WI38 (cell line): ENCODE results near the gene DOCK11.
"Not testable (repeated sequence)": the region's sequence is repeated elsewhere in the genome, so short reads cannot be mapped to it uniquely, and the experiment has no call there.

Experiments used
- H3K4me3 ChIP-seq: 2 replicates; pipeline ENCODE4 v1.5.1; 2011; ENCODE audit warnings: low read depth, mild to moderate bottlenecking, control low read depth, low read length
- TF ChIP-seq, protein P1 (sequence below): IDR thresholded peaks from 2 replicates; pipeline ENCODE4 v1.5.1; 2012; ENCODE audit warnings: low read depth, mild to moderate bottlenecking, control low read depth, low read length

DOCK11 gene

DNA sequence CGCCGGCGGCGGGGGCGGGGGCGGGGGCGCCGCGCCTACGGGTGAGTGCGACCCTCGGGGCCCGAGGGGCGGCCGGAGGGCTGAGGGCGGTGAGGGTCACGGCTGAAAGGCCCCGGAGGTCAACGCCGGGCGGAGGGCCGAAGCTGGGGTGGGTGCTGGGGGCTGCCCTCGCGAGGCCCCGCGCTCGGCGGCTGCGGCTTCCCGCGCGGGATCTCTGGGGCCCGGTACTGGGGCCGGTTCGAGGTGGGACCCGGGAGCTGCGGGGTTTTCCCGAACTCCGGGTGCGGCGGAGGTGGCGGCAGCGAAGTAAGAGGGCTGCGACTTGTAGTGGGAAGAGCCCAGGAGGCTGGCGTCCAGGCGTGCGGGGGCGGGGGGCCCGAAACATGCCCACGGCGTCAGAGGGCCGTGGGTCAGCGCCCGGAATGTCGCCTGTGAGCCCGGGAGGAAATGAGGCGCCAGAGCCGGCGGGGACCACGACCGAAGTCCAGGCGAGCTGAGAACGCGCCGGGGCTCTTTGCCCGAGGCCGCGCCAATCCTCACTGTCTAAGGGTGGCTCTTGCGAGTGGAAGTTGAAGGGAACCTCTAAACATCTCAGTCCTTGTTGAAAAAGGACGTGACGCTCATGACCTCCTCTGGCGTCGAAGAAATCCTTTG, 232.2 kb downstream of the DOCK11 start:
- TF ChIP-seq, protein P1, sequence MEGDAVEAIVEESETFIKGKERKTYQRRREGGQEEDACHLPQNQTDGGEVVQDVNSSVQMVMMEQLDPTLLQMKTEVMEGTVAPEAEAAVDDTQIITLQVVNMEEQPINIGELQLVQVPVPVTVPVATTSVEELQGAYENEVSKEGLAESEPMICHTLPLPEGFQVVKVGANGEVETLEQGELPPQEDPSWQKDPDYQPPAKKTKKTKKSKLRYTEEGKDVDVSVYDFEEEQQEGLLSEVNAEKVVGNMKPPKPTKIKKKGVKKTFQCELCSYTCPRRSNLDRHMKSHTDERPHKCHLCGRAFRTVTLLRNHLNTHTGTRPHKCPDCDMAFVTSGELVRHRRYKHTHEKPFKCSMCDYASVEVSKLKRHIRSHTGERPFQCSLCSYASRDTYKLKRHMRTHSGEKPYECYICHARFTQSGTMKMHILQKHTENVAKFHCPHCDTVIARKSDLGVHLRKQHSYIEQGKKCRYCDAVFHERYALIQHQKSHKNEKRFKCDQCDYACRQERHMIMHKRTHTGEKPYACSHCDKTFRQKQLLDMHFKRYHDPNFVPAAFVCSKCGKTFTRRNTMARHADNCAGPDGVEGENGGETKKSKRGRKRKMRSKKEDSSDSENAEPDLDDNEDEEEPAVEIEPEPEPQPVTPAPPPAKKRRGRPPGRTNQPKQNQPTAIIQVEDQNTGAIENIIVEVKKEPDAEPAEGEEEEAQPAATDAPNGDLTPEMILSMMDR = no peak
- H3K4me3 ChIP-seq = peak overlapping the region; percentile 66

DNA sequence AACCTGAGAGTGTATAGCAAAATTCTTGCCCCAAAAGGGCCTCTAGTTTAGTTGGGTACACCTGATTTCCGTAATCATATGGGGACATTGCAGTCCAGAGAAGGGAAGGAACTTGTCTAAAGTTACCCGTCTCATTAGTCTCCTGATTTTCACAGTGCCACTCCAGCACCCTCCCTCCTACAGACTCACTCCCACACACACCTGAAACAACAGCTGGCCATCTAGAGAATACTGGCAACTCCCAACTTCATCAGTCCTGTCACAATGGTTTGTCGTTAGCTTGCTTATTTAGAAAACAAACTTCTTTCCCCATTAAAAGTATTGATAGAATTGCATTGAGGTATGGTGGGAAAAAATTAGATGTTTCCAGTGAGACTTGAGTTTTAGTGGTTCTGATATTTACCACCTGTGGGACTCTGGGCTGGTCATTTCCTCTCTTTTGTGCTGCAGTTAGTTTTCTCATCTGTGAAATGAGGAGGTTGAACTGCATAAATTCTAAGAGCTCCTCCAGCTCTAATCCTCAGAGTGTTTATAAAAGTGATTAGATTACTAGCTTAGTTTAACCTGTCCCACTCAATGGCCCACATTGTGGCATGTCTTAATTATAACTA, 233.5 kb downstream of the DOCK11 start:
- no peak overlapping the region; the same call in 1 of the 2 replicates for H3K4me3 ChIP-seq
- TF ChIP-seq, protein P1 = no peak

DNA sequence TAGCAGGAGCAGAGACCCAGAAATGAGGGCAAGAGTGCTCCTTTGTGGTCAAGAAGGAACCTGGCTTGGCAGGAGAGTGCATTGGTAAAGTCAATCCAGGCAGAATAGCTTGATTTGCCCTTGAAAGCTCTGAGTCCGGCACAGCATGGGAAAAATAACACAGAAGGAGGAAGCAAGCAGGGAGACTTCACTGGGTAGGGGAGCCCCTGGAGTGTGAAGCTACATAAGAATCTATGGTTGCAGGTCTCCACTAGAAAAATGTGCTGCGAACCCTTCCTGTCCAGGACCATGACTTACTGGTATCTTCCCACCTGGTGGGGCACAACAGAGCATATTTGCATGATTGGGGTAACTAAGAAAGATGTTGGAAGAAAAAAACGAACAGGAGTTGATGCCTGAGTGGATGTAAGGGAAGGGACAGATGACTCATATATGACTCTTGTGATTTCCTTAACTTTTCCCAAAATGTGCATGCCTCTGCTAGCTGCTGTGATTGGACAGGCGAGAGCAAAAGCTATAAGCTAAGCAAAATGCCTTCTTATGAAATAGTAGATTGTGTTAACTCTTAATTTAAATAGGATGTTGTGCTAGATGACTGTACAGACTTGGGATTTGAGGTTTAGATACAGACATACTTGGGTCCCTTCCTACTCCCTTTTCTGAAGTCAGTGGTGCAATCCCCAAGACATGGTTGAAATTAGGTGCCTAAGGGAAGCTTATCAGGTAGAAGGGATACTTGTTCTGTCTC, 235.1 kb downstream of the DOCK11 start:
- TF ChIP-seq, protein P1 = no peak
- H3K4me3 ChIP-seq = peak overlapping the region; percentile 12; the same call in 1 of the 2 replicates

DNA sequence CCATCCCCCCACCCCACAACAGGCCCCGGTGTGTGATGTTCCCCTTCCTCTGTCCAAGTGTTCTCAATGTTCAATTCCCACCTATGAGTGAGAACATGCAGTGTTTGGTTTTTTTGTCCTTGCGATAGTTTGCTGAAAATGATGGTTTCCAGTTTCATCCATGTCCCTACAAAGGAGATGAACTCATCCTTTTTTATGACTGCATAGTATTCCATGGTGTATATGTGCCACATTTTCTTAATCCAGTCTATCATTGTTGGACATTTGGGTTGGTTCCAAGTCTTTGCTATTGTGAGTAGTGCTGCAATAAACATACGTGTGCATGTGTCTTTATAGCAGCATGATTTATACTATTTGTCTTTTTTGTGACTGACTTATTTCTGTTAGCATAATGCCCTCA, 236.9 kb downstream of the DOCK11 start:
- not testable (repeated sequence) for H3K4me3 ChIP-seq

DNA sequence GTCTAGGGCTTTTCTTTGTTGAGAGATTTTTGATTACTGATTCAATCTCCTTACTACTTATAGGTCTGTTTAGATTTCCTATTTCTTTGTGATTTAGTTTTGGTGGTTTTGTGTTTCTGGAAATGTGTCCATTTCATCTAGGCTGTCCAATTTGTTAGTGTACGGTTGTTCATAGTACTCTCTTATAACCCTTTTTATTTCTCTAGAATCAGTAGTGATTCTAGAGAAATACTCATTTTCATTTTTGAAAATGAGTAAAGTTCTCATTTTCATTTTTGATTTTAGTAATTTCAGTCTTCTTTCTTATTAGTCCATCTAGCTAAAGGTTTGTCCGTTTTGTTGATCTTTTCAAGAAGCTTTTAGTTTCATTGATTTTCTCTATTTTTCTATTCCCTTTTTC, 239.3 kb downstream of the DOCK11 start:
- TF ChIP-seq, protein P1 = no peak
- H3K4me3 ChIP-seq = no peak overlapping the region
